Gastroesophageal sphincter (tissue), 4 donors: ENCODE data around the gene SNRNP27. TPM values are rescaled to one million over a fixed set of nuclear protein-coding genes. Genes with fewer than 3 reads are reported as not detected.

Experiments
- ATAC-seq: fragments of 150-250 bp; one replicate; pipeline ENCODE4 v1.9.1; 2016; ENCODE audit warnings: mild to moderate bottlenecking, moderate library complexity
- H3K27ac ChIP-seq, 4 donors: fragments of 200-600 bp; sonication (generic) in 3 of 4; 1 replicate in 3 of 4; 2 replicates in 1 of 4; pipeline ENCODE4 v1.5.1; 2016 to 2019
- H3K27me3 ChIP-seq: fragments of 200-600 bp; sonication (generic); one replicate; pipeline ENCODE4 v1.5.1; 2019
- H3K36me3 ChIP-seq, 2 donors: fragments of 200-600 bp; sonication (generic); one replicate each; pipeline ENCODE4 v1.5.1; 2019; ENCODE audit warnings: control low read depth in 1 of 2
- H3K4me1 ChIP-seq, 3 donors: fragments of 200-600 bp; sonication (generic); 1 replicate in 2 of 3; 2 replicates in 1 of 3; pipeline ENCODE4 v1.5.1; 2016 to 2019; ENCODE audit warnings: control low read depth in 2 of 3
- H3K4me3 ChIP-seq, 2 donors: fragments of 200-600 bp; sonication (generic); one replicate each; pipeline ENCODE4 v1.5.1; 2019; ENCODE audit warnings: mild to moderate bottlenecking in 1 of 2, moderate library complexity in 1 of 2
- H3K9me3 ChIP-seq, 3 donors: fragments of 200-600 bp; sonication (generic); one replicate each; pipeline ENCODE4 v1.5.1; 2017 to 2019; ENCODE audit warnings: control low read depth in 2 of 3
- EP300 ChIP-seq: sonication (generic); formaldehyde crosslinking; IDR thresholded peaks from one replicate; pipeline ENCODE4 v1.6.1; 2017; ENCODE audit warnings: antibody characterized with exemption, mild to moderate bottlenecking
- POLR2A ChIP-seq, 2 donors: fragments of 450-650 bp; IDR thresholded peaks; one replicate each; pipeline ENCODE4 v1.6.1; 2017; ENCODE audit warnings: antibody characterized with exemption in 2 of 2, mild to moderate bottlenecking in 2 of 2, moderate library complexity in 1 of 2
- POLR2AphosphoS5 ChIP-seq: sonication (generic); formaldehyde crosslinking; IDR thresholded peaks from one replicate; pipeline ENCODE4 v1.6.1; 2017; ENCODE audit warnings: antibody characterized with exemption
- WGBS, 2 donors: methylation state at CpG; one replicate each; pipeline ENCODE4 v1.1.5; 2018; ENCODE audit warnings: low coverage in 1 of 2; 5-methylcytosine and 5-hydroxymethylcytosine counted together
- total RNA-seq, 4 donors: library from RNA; depleted of rRNA; stranded (reverse); fragments of >200 nt; gene quantifications; one replicate each; pipeline ENCODE4 v1.1.0, GENCODE V29; 2016
- TF ChIP-seq, protein P1 (sequence below), 4 experiments: fragments of 200-600 bp in 2 of 4; fragments of 450-650 bp in 2 of 4; sonication (generic) in 1 of 4; IDR thresholded peaks; one replicate each; pipeline ENCODE4 v1.5.1; 2017 to 2019; ENCODE audit warnings: antibody characterized with exemption in 4 of 4, mild to moderate bottlenecking in 2 of 4, moderate library complexity in 2 of 4

SNRNP27 gene, protein sequence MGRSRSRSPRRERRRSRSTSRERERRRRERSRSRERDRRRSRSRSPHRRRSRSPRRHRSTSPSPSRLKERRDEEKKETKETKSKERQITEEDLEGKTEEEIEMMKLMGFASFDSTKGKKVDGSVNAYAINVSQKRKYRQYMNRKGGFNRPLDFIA
- 10 to 100 TPM; 59.4 to 87.8 (median 75.9) TPM for total RNA-seq

GRCh38 chr2:69893684-69894551 lies at the start of gene SNRNP27:
Gene SNRNP27 (plus strand): TSS chr2:69893956. CDS start chr2:69893985, 29 bp downstream.
- peaks cover 0 to 36% of the 10 kb centered on the region in 2 donors for H3K36me3 ChIP-seq
- H3K27ac ChIP-seq: peak within 1 kb of the TSS; percentile 35 to 87 (median 78)
- H3K27me3 ChIP-seq: no peaks in the 10 kb centered on the region
- peak within 1 kb of the TSS; percentile 65 to 82 for H3K4me3 ChIP-seq
- WGBS, 2 donors: 0% methylated on average over 7 to 29 of the region's 32 CpGs
- H3K9me3 ChIP-seq: peaks cover 0 to 5% (median 0%) of the 10 kb centered on the region in 3 donors
- peak; percentile 87 for ATAC-seq
- H3K4me1 ChIP-seq: peaks cover 2 to 27% (median 9%) of the 10 kb centered on the region in 3 donors
- TF ChIP-seq POLR2AphosphoS5: peak; percentile 75
- TF ChIP-seq POLR2A (IDR thresholded peaks at IDR 0.05): peak in 1 of 2 donors; percentile 57
- TF ChIP-seq, protein P1, sequence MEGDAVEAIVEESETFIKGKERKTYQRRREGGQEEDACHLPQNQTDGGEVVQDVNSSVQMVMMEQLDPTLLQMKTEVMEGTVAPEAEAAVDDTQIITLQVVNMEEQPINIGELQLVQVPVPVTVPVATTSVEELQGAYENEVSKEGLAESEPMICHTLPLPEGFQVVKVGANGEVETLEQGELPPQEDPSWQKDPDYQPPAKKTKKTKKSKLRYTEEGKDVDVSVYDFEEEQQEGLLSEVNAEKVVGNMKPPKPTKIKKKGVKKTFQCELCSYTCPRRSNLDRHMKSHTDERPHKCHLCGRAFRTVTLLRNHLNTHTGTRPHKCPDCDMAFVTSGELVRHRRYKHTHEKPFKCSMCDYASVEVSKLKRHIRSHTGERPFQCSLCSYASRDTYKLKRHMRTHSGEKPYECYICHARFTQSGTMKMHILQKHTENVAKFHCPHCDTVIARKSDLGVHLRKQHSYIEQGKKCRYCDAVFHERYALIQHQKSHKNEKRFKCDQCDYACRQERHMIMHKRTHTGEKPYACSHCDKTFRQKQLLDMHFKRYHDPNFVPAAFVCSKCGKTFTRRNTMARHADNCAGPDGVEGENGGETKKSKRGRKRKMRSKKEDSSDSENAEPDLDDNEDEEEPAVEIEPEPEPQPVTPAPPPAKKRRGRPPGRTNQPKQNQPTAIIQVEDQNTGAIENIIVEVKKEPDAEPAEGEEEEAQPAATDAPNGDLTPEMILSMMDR (IDR thresholded peaks at IDR 0.05): peak in 1 of 4 experiments; percentile 9
- TF ChIP-seq EP300: no peak

DNA sequence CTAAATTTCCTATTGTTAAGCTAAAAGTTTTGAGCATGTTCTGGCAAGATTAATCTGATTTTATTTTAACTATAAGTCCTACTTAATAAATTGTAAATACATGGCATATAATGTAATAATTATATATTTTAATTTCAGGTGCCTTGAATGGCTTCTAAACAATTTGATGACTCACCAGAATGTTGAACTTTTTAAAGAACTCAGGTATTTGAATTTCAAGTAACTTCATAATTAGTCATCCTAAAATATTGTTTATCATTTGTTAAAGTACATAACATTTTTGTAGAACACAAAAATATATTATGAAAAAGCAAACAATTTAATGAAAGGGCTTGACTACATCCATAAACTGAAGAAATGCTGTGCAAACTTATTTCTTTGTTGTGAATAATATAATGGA lies 49.8 kb upstream of the SNRNP27 start:
- Histone ChIP-seq H3K4me1 (no peaks in the 10 kb centered on the region), H3K36me3 (peaks cover 3 to 71% of the 10 kb centered on the region in 2 donors), H3K9me3 (no peaks in the 10 kb centered on the region), H3K27me3 (no peaks in the 10 kb centered on the region), H3K27ac (no peak overlapping the region), H3K4me3 (no peak overlapping the region)
- no peak for ATAC-seq
- no peak for TF ChIP-seq EP300
- TF ChIP-seq POLR2AphosphoS5: no peak
- no peak for TF ChIP-seq POLR2A (IDR thresholded peaks at IDR 0.05)
- TF ChIP-seq, protein P1 (IDR thresholded peaks at IDR 0.05): no peak

GRCh38 chr2:69844560-69844959 lies 49.2 kb upstream of the SNRNP27 start:
- no peak for ATAC-seq
- Histone ChIP-seq H3K36me3 (peaks cover 2 to 72% of the 10 kb centered on the region in 2 donors), H3K27me3 (no peaks in the 10 kb centered on the region), H3K27ac (no peak overlapping the region), H3K9me3 (no peaks in the 10 kb centered on the region), H3K4me1 (no peaks in the 10 kb centered on the region), H3K4me3 (no peak overlapping the region)
- 85 to 92% methylated on average over 1 to 2 of the region's 3 CpGs for WGBS, 2 donors
- TF ChIP-seq, protein P1 (IDR thresholded peaks at IDR 0.05): no peak
- TF ChIP-seq POLR2AphosphoS5 (no peak), EP300 (no peak), POLR2A (IDR thresholded peaks at IDR 0.05) (no peak)

GRCh38 chr2:69846182-69847067 lies 47.3 kb upstream of the SNRNP27 start:
- no peak overlapping the region for H3K27ac ChIP-seq
- 84 to 90% methylated on average over 4 to 9 of the region's 9 CpGs for WGBS, 2 donors

More at GRCh38 chr2:69846182-69847067, 47.3 kb upstream of the SNRNP27 start:
- Histone ChIP-seq H3K27me3 (no peaks in the 10 kb centered on the region), H3K9me3 (no peaks in the 10 kb centered on the region), H3K4me3 (no peak overlapping the region), H3K36me3 (peaks cover 0 to 76% of the 10 kb centered on the region in 2 donors), H3K4me1 (no peaks in the 10 kb centered on the region)
- no peak for TF ChIP-seq POLR2A (IDR thresholded peaks at IDR 0.05)
- TF ChIP-seq, protein P1 (IDR thresholded peaks at IDR 0.05): no peak
- TF ChIP-seq EP300: no peak
- TF ChIP-seq POLR2AphosphoS5: no peak
- no peak for ATAC-seq
